ENCODE results near the gene YIF1A. TPM values are rescaled to one million over a fixed set of nuclear protein-coding genes. Genes with fewer than 3 reads are reported as not detected.

The YIF1A gene
- polyA plus RNA-seq, 2 of the 4 experiments (the other 2 are of a cell fraction): 79.7 to 99.7 TPM

- DNase-seq (ENCODE audit: low read depth in 1 of 2, low spot score in 1 of 2): peak; percentile 86 to 93
- H3K9me3 ChIP-seq: no peaks in the 10 kb centered on the region
- H3K4me3 ChIP-seq: peak within 1 kb of the TSS; percentile 56
- ChIA-PET POLR2A (interaction anchor here (0.6 to 3.5 kb wide), 4 partner anchors 8 to 48 kb away, joined by 3 to 42 read pairs (median 8); partner anchors contain the start of genes BRMS1, CD248 and YIF1A), CTCF (interaction anchor here (0.7 to 8.7 kb wide), 15 partner anchors 10 to 63 kb away, joined by 3 to 247 read pairs (median 4); partner anchors contain the start of genes B4GAT1, BRMS1, CD248 and TMEM151A)
- peaks cover 26% of the 10 kb centered on the region for H3K4me1 ChIP-seq
- FAIRE-seq: peak; percentile 92
- ATAC-seq: peak; percentile 74 to 86
- H3K27ac ChIP-seq: peak within 1 kb of the TSS; percentile 83 to 97
- 5% methylated on average over 20 of the region's 22 CpGs for WGBS (ENCODE audit: missing lambda C conversion rate)
- H3K4me2 ChIP-seq: peak within 1 kb of the TSS; percentile 92
- no peak for TF ChIP-seq EP300 (IDR thresholded peaks at IDR 0.05)
- TF ChIP-seq HOXB5 (CRISPR knock-in tag; IDR thresholded peaks at IDR 0.05): no peak
- peak; percentile 63 to 74; a peak in 4 of 5 replicates for TF ChIP-seq RAD21 (conservative IDR thresholded peaks at IDR 0.05 in 1 of 2, IDR thresholded peaks at IDR 0.05 in 1 of 2)
- no peak for TF ChIP-seq EHMT2 (IDR thresholded peaks at IDR 0.05; ENCODE audit: low read depth)
- TF ChIP-seq, protein P1, sequence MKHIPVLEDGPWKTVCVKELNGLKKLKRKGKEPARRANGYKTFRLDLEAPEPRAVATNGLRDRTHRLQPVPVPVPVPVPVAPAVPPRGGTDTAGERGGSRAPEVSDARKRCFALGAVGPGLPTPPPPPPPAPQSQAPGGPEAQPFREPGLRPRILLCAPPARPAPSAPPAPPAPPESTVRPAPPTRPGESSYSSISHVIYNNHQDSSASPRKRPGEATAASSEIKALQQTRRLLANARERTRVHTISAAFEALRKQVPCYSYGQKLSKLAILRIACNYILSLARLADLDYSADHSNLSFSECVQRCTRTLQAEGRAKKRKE (CRISPR knock-in tag; IDR thresholded peaks at IDR 0.05; ENCODE audit: low read depth): no peak
- no peak for TF ChIP-seq KDM1A (IDR thresholded peaks at IDR 0.05; ENCODE audit: low read depth)
- no peak for TF ChIP-seq FOSL2 (IDR thresholded peaks at IDR 0.05)
- TF ChIP-seq FOSL2 (CRISPR knock-in tag; IDR thresholded peaks at IDR 0.05): peak; percentile 88
- peak; percentile 37; the same call in 1 of the 3 replicates for TF ChIP-seq SMC3 (IDR thresholded peaks at IDR 0.05)
- TF ChIP-seq TP53 (CRISPR knock-in tag; IDR thresholded peaks at IDR 0.05): peak; percentile 48; the same call in 1 of the 2 replicates
- TF ChIP-seq, protein P2, sequence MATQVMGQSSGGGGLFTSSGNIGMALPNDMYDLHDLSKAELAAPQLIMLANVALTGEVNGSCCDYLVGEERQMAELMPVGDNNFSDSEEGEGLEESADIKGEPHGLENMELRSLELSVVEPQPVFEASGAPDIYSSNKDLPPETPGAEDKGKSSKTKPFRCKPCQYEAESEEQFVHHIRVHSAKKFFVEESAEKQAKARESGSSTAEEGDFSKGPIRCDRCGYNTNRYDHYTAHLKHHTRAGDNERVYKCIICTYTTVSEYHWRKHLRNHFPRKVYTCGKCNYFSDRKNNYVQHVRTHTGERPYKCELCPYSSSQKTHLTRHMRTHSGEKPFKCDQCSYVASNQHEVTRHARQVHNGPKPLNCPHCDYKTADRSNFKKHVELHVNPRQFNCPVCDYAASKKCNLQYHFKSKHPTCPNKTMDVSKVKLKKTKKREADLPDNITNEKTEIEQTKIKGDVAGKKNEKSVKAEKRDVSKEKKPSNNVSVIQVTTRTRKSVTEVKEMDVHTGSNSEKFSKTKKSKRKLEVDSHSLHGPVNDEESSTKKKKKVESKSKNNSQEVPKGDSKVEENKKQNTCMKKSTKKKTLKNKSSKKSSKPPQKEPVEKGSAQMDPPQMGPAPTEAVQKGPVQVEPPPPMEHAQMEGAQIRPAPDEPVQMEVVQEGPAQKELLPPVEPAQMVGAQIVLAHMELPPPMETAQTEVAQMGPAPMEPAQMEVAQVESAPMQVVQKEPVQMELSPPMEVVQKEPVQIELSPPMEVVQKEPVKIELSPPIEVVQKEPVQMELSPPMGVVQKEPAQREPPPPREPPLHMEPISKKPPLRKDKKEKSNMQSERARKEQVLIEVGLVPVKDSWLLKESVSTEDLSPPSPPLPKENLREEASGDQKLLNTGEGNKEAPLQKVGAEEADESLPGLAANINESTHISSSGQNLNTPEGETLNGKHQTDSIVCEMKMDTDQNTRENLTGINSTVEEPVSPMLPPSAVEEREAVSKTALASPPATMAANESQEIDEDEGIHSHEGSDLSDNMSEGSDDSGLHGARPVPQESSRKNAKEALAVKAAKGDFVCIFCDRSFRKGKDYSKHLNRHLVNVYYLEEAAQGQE (IDR thresholded peaks at IDR 0.05): no peak
- TF ChIP-seq, protein P3, sequence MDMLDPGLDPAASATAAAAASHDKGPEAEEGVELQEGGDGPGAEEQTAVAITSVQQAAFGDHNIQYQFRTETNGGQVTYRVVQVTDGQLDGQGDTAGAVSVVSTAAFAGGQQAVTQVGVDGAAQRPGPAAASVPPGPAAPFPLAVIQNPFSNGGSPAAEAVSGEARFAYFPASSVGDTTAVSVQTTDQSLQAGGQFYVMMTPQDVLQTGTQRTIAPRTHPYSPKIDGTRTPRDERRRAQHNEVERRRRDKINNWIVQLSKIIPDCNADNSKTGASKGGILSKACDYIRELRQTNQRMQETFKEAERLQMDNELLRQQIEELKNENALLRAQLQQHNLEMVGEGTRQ (IDR thresholded peaks at IDR 0.05): peak; percentile 11; the same call in 1 of the 2 replicates
- TF ChIP-seq, protein P4, sequence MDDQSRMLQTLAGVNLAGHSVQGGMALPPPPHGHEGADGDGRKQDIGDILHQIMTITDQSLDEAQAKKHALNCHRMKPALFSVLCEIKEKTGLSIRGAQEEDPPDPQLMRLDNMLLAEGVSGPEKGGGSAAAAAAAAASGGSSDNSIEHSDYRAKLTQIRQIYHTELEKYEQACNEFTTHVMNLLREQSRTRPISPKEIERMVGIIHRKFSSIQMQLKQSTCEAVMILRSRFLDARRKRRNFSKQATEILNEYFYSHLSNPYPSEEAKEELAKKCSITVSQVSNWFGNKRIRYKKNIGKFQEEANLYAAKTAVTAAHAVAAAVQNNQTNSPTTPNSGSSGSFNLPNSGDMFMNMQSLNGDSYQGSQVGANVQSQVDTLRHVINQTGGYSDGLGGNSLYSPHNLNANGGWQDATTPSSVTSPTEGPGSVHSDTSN (IDR thresholded peaks at IDR 0.05): no peak
- no peak; the same call in 1 of the 2 replicates for TF ChIP-seq HOXB13 (CRISPR knock-in tag; IDR thresholded peaks at IDR 0.05; ENCODE audit: low read depth)
- 0 out of 3 replicates have a peak, but pooled peaks have one; percentile 8 for TF ChIP-seq BCL3 (IDR thresholded peaks at IDR 0.05)
- peak; percentile 77 for TF ChIP-seq MAX (IDR thresholded peaks at IDR 0.05)
- no peak for TF ChIP-seq NFE2L2 (conservative IDR thresholded peaks at IDR 0.05; ENCODE audit: low read length)
- TF ChIP-seq ZSCAN20 (CRISPR knock-in tag; IDR thresholded peaks at IDR 0.05): no peak
- TF ChIP-seq, protein P5, sequence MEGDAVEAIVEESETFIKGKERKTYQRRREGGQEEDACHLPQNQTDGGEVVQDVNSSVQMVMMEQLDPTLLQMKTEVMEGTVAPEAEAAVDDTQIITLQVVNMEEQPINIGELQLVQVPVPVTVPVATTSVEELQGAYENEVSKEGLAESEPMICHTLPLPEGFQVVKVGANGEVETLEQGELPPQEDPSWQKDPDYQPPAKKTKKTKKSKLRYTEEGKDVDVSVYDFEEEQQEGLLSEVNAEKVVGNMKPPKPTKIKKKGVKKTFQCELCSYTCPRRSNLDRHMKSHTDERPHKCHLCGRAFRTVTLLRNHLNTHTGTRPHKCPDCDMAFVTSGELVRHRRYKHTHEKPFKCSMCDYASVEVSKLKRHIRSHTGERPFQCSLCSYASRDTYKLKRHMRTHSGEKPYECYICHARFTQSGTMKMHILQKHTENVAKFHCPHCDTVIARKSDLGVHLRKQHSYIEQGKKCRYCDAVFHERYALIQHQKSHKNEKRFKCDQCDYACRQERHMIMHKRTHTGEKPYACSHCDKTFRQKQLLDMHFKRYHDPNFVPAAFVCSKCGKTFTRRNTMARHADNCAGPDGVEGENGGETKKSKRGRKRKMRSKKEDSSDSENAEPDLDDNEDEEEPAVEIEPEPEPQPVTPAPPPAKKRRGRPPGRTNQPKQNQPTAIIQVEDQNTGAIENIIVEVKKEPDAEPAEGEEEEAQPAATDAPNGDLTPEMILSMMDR (IDR thresholded peaks at IDR 0.05): peak; percentile 53
- peak in 1 of 2 experiments; percentile 8; a peak in 1 of 4 replicates for TF ChIP-seq CEBPB (IDR thresholded peaks at IDR 0.05)
- peak; percentile 35; the same call in 1 of the 2 replicates for TF ChIP-seq GATA3 (IDR thresholded peaks at IDR 0.05; ENCODE audit: borderline replicate concordance)
- TF ChIP-seq, protein P6, sequence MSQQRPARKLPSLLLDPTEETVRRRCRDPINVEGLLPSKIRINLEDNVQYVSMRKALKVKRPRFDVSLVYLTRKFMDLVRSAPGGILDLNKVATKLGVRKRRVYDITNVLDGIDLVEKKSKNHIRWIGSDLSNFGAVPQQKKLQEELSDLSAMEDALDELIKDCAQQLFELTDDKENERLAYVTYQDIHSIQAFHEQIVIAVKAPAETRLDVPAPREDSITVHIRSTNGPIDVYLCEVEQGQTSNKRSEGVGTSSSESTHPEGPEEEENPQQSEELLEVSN (IDR thresholded peaks at IDR 0.05; ENCODE audit: borderline replicate concordance, low read depth): peak; percentile 53; the same call in 1 of the 2 replicates
- no peak for TF ChIP-seq PHF8 (IDR thresholded peaks at IDR 0.05; ENCODE audit: borderline replicate concordance, low read depth)
- TF ChIP-seq MYC (IDR thresholded peaks at IDR 0.05; ENCODE audit: borderline replicate concordance, low read length): no peak
- TF ChIP-seq POLR2A (IDR thresholded peaks at IDR 0.05; ENCODE audit: low read length): peak; percentile 34
- no peak for TF ChIP-seq MAZ (IDR thresholded peaks at IDR 0.05; ENCODE audit: borderline replicate concordance, low read depth, low read length)
- no peak for TF ChIP-seq FOSB (CRISPR knock-in tag; IDR thresholded peaks at IDR 0.05)
- no peak for TF ChIP-seq CBX2 (IDR thresholded peaks at IDR 0.05; ENCODE audit: borderline replicate concordance, low read depth)
Observed at GRCh38 chr11:66336234-66337102, 47.5 kb upstream of the YIF1A start, which contains the start of gene RIN1. RIN1 (minus strand) TSS chr11:66336434; CDS start chr11:66336402, 32 bp downstream.
